HG03439 (cell line): ENCODE results near the gene LHFPL6.

Source experiments
- ATAC-seq: cut with Tn5 transposase; IDR thresholded peaks from one replicate; pipeline ENCODE4 v1.9.1; 2021; ENCODE audit warnings: mild to moderate bottlenecking, moderate library complexity; ENCODE audit not compliant: unreplicated experiment

The LHFPL6 gene

GRCh38 chr13:39418424-39418823, 184.6 kb downstream of the LHFPL6 start:
- ATAC-seq = no peak

- ATAC-seq = no peak
These were observed 185.3 kb downstream of the LHFPL6 start for GRCh38 chr13:39417643-39418042.

- ATAC-seq = no peak
These were observed 185.9 kb downstream of the LHFPL6 start for GRCh38 chr13:39417131-39417530.

GRCh38 chr13:39415008-39415802, 187.8 kb downstream of the LHFPL6 start:
- no peak for ATAC-seq

- no peak for ATAC-seq
These were observed 188.7 kb downstream of the LHFPL6 start for GRCh38 chr13:39414339-39414738.

GRCh38 chr13:39411511-39411910, 191.5 kb downstream of the LHFPL6 start:
- ATAC-seq = no peak

- no peak for ATAC-seq
These were observed 192.0 kb downstream of the LHFPL6 start for GRCh38 chr13:39410964-39411363.

- ATAC-seq = no peak
These were observed 192.7 kb downstream of the LHFPL6 start for GRCh38 chr13:39410096-39410901.

GRCh38 chr13:39408512-39408911, 194.5 kb downstream of the LHFPL6 start:
- no peak for ATAC-seq

- ATAC-seq = no peak
These were observed 195.2 kb downstream of the LHFPL6 start for GRCh38 chr13:39407786-39408185.

GRCh38 chr13:39407138-39407537, 195.9 kb downstream of the LHFPL6 start:
- ATAC-seq = no peak

- no peak for ATAC-seq
These were observed 196.3 kb downstream of the LHFPL6 start for GRCh38 chr13:39406688-39407087.

GRCh38 chr13:39405596-39406205, 197.3 kb downstream of the LHFPL6 start:
- ATAC-seq = no peak

GRCh38 chr13:39405107-39405506, 197.9 kb downstream of the LHFPL6 start:
- ATAC-seq = no peak

GRCh38 chr13:39403106-39403505, 199.9 kb downstream of the LHFPL6 start:
- ATAC-seq = no peak

- ATAC-seq = no peak
These were observed 200.6 kb downstream of the LHFPL6 start for GRCh38 chr13:39402221-39402970.

- no peak for ATAC-seq
These were observed 201.2 kb downstream of the LHFPL6 start for GRCh38 chr13:39401756-39402155.

- no peak for ATAC-seq
These were observed 201.8 kb downstream of the LHFPL6 start for GRCh38 chr13:39401046-39401705.

- no peak for ATAC-seq
These were observed 203.9 kb downstream of the LHFPL6 start for GRCh38 chr13:39399102-39399501.

- ATAC-seq = no peak
These were observed 205.1 kb downstream of the LHFPL6 start for GRCh38 chr13:39397896-39398265.
